ENCODE results near the gene GAK. TPM values are rescaled to one million over a fixed set of nuclear protein-coding genes. Genes with fewer than 3 reads are reported as not detected.

The GAK gene
- total RNA-seq, 1 donor: 44.0 TPM

GRCh38 chr4:967113-968104 is 35.3 kb upstream of the GAK start:
- no peak for DNase-seq (ENCODE audit: low read depth)
- no peak overlapping the region for H3K4me3 ChIP-seq (ENCODE audit: low read depth, low read length)
- TF ChIP-seq CTCF (IDR thresholded peaks at IDR 0.05; ENCODE audit: insufficient read depth, low read depth, low read length): no peak

GRCh38 chr4:966266-967112 is 34.4 kb upstream of the GAK start:
- no peak overlapping the region for H3K4me3 ChIP-seq (ENCODE audit: low read depth, low read length)
- no peak for TF ChIP-seq CTCF (IDR thresholded peaks at IDR 0.05; ENCODE audit: insufficient read depth, low read depth, low read length)
- no peak for DNase-seq (ENCODE audit: low read depth)

GRCh38 chr4:965766-966134 is 33.6 kb upstream of the GAK start:
- H3K4me3 ChIP-seq (ENCODE audit: low read depth, low read length): no peak overlapping the region
- no peak for DNase-seq (ENCODE audit: low read depth)
- no peak for TF ChIP-seq CTCF (IDR thresholded peaks at IDR 0.05; ENCODE audit: insufficient read depth, low read depth, low read length)

- no peak for DNase-seq (ENCODE audit: low read depth)
- TF ChIP-seq CTCF (IDR thresholded peaks at IDR 0.05; ENCODE audit: insufficient read depth, low read depth, low read length): no peak
- no peak overlapping the region for H3K4me3 ChIP-seq (ENCODE audit: low read depth, low read length)
Observed at GRCh38 chr4:965048-965765, 33.1 kb upstream of the GAK start.

GRCh38 chr4:964346-965025 is 32.4 kb upstream of the GAK start:
- TF ChIP-seq CTCF (IDR thresholded peaks at IDR 0.05; ENCODE audit: insufficient read depth, low read depth, low read length): no peak
- DNase-seq (ENCODE audit: low read depth): no peak
- H3K4me3 ChIP-seq (ENCODE audit: low read depth, low read length): no peak overlapping the region

Data from fibroblast of villous mesenchyme (primary cell).